Astrocyte of the spinal cord (primary cell): ENCODE results near the gene ZNF445.
A peak's percentile ranks its signal among the peaks of the same experiment; 100 is the strongest.
"Not testable (repeated sequence)": the region's sequence is repeated elsewhere in the genome, so short reads cannot be mapped to it uniquely, and the experiment has no call there.

Experiments used
- DNase-seq: peaks from one replicate; pipeline ENCODE4 v3.0.0; 2011; ENCODE audit warnings: low read depth, low spot score
- H3K4me3 ChIP-seq: 2 replicates; pipeline ENCODE4 v1.5.1; 2011; ENCODE audit warnings: low read depth, mild to moderate bottlenecking, low read length, moderate library complexity
- in situ Hi-C: cut with HindIII; loops from 2 replicates; pipeline ENCODE4 v1.10.0; 2017; ENCODE audit warnings: low sequenced_read_pairs
- TF ChIP-seq, protein P1 (sequence below): IDR thresholded peaks from 2 replicates; pipeline ENCODE4 v1.5.1; 2012; ENCODE audit warnings: low read depth, mild to moderate bottlenecking, low read length, inconsistent platforms

The ZNF445 gene

DNA sequence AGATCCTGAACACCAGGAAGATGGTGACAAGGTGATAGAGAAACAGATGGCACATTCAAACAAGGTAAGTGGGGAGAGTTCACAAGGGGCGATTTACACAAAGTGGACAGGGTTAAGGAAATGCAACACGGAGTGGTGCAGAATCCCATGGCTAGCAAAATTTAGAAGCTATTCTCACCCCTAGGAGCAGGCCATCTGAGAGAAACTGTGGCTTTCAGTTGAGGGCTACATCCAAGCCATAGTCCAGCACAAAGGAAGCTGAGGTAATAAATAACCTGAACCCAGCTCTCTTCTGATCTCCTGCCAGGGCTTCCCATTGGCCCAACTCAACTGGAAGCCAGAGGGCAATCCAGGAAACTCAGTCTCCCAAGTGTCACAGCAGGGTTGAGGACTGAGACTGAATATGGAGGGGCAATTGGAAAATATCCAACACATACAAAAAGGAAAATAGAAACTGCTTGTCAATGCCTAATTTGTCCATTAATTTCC lies 1.2 kb upstream of the ZNF445 start:
- in situ Hi-C loops, result no loop called here
- TF ChIP-seq, protein P1, sequence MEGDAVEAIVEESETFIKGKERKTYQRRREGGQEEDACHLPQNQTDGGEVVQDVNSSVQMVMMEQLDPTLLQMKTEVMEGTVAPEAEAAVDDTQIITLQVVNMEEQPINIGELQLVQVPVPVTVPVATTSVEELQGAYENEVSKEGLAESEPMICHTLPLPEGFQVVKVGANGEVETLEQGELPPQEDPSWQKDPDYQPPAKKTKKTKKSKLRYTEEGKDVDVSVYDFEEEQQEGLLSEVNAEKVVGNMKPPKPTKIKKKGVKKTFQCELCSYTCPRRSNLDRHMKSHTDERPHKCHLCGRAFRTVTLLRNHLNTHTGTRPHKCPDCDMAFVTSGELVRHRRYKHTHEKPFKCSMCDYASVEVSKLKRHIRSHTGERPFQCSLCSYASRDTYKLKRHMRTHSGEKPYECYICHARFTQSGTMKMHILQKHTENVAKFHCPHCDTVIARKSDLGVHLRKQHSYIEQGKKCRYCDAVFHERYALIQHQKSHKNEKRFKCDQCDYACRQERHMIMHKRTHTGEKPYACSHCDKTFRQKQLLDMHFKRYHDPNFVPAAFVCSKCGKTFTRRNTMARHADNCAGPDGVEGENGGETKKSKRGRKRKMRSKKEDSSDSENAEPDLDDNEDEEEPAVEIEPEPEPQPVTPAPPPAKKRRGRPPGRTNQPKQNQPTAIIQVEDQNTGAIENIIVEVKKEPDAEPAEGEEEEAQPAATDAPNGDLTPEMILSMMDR, result no peak
- DNase-seq, result no peak
- no peak overlapping the region for H3K4me3 ChIP-seq

GRCh38 chr3:44478055-44478468 lies 592 bp upstream of the ZNF445 start:
- in situ Hi-C loops, result no loop called here
- H3K4me3 ChIP-seq, result peak overlapping the region; percentile 64
- DNase-seq, result no peak
- TF ChIP-seq, protein P1, result no peak

GRCh38 chr3:44476963-44477311 lies 533 bp downstream of the ZNF445 start:
- in situ Hi-C loops, result no loop called here
- peak overlapping the region; percentile 64 for H3K4me3 ChIP-seq
- TF ChIP-seq, protein P1, result no peak
- DNase-seq, result no peak

- DNase-seq, result peak; percentile 38
- TF ChIP-seq, protein P1, result no peak
- in situ Hi-C loops, result no loop called here
- peak overlapping the region; percentile 64 for H3K4me3 ChIP-seq
Observed at GRCh38 chr3:44476181-44476611, 1.3 kb downstream of the ZNF445 start.

DNA sequence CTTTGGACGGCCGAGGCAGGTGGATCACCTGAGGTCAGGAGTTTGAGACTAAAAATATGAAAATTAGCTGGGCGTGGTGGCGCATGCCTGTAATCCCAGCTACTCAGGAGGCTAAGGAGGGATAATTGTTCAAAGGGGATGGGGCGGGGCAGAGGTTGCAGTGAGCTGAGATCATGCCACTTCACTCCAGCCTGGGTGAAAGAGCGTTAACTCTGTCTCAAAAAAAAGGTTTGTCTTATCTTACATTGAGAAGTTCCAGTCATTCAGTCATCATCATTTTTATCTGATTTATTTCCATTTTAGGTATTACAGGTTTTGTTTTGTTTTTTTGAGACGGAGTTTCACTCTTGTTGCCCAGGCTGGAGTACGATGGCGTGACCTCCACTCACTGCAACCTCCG lies 2.6 kb downstream of the ZNF445 start:
- in situ Hi-C loops, DNase-seq, H3K4me3 ChIP-seq: not testable (repeated sequence)

- in situ Hi-C loops, result no loop called here
- TF ChIP-seq, protein P1, result no peak
Observed at GRCh38 chr3:44470430-44470829, 7.0 kb downstream of the ZNF445 start.

DNA sequence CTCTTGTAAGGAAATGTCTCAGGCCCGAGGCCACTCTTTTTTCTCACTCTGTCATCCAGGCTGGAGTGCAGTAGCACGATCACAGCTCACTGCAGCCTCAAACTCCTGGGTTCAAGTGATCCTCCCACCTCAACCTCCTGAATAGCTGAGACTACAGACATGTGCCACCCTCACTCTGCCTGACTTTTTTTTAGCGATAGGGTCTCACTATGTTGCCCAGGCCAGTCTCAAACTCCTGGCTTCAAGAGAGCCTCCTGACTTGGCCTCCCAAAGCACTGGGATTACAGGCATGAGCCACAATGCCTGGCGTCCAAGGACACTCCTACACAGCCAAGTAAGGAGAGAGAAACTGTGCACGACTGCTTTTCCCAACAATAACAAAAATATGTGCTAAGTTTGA lies 7.6 kb downstream of the ZNF445 start:
- no peak for DNase-seq
- TF ChIP-seq, protein P1, result no peak
- in situ Hi-C loops, result no loop called here
- no peak overlapping the region for H3K4me3 ChIP-seq

More at GRCh38 chr3:44470430-44470829, 7.0 kb downstream of the ZNF445 start:
- DNase-seq, result no peak
- no peak overlapping the region for H3K4me3 ChIP-seq
